Limb (tissue), 2 donors: ENCODE data around the gene SMAD7.

Source experiments
- DNase-seq, 2 donors: peaks; one replicate each; pipeline ENCODE4 v3.0.0-alpha.2; 2016; ENCODE audit errors: extremely low spot score in 2 of 2

The SMAD7 gene

DNA sequence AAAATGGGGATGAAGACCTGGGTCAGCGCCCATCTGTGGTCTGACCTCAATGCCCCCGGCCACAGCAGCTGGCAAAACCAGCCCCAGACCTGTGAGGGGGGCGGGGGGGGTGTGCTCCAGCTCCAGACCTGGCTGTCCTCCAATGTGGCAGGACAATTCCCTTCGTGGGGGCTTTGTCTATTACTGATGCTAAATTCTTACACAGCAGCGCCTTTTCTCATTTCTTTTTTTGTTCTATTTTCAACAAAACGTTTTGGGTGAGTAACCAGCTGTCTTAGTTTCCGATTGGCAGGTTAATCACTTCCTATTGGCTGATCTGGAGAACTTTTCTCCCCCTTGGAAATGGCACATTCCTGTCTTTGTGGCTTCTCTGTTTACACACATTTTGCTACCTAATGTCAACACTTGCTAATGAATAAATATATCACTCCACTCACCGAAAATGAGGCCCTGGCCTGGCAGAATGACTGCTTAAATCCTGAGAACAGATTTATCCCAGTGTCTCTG, 4.4 kb downstream of the SMAD7 start:
- no peak for DNase-seq

DNA sequence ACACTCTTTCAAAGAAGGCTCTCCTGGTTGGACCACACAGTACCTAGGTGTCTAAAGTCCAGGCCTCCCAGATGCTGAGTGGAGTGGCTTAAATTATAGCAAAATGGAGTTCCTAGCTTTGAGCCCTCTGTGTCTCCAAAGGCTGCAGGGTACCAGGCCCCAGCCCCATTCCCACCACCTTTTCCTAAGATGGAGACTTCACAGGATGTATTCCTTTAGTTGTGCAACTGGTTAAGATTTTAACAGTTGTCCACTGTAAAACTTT, 4.9 kb downstream of the SMAD7 start:
- no peak for DNase-seq

DNA sequence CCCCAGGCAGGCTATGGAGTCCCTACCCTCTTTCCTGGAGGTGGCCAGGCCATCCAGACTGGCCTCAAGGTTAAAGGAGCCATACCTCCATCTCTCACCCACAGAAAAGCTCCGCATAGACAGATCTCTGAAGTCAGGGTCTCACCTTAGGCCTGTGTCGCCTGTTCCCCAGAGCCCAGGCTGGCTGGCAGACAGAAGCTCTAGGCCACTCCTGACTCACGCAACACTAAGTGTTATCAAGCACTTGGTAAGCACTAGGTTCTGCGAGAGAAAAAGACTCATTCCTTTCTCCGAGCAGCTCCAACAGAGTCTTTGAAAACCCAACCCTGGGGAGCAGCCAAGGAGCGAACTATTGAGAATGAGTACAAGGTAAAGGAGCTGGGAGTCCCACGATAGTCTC, 6.1 kb downstream of the SMAD7 start:
- no peak for DNase-seq

DNA sequence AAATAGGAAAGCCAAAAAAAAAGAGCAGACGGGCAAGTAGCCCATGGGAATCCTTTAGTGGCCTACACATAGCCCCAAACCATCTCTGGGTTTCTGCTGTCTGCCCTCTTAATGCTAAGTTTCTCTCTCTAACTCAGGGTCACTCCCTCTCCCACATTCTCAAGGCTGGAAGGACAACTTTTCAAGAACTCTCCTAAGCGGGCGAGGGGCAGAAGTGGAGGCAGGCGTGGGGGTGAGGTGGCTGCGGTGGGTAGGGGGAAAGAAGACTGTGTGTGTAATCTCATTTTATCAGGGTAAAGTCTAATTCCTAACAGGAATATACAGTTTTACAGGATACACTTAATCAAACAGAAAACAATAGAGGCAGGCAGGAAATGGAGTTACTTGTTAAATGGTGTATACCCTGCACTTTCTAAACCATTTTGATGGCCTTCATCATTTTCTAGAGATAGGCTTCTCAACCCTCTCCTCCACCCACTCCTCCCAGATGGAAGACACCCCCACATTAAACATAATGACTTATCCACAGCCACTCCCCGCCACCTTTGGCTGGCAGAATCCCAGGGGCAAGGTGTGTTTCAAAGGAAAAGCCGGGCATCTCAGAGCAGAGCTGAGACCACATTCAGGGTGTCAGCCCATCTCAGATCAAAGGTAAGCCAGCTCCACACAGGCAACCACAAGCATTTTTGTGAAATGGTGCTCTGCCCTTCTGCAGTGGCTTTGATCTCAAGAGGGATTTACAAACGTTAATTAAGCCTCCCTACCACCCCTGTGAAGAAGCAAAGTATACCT, 6.8 kb downstream of the SMAD7 start:
- DNase-seq, result no peak

DNA sequence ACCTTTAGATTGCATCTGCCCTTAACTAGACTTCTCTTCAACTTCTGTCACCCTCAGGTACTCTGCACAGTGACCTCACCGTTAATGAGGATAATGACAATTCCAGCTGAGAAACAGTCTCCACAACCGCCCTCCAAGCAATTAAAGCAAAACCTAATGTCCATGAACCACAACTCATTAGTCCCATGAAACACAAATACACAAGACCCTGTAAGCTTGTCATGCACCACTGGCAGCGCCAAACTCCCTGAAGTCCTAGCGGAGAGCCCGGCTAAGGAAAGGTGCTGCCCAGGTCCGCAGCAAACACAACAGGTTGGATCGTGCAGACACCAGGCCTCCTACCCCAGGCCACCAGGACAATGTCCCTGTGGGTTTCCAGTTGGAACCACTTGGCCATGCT, 7.4 kb downstream of the SMAD7 start:
- DNase-seq, result no peak

DNA sequence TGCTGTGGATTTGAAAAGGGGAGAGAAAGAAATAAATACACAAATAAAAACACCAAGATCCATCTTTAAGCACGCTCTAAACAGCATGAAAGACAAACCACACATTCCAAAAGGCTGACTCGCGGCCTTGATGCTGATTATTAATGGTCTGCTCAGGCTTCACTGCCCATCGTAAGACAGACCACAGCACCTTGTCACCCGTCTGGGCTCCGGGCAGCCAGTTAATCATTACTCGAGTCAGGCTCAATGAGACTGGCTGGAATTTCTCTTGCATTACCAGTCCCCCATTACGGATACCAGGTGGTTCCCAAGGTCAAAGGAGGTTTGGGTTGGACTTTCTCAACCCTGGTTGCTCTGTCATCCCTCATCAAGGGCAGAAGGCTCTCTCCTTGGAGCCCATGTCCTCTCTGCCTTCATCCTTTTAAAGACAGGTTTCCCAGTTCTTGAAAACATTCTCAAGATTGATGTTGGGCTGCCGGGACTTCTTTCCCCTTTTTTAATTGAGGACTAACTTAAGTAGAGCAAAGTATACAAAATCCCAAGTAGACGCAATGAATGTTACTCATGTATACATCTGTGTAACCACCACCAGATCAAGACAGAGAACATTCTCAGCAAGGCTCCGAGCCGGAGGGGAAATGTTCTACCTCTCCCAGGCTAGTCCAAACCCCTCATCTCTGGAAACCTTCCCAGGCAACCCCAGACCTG, 8.1 kb downstream of the SMAD7 start:
- DNase-seq, result no peak

DNA sequence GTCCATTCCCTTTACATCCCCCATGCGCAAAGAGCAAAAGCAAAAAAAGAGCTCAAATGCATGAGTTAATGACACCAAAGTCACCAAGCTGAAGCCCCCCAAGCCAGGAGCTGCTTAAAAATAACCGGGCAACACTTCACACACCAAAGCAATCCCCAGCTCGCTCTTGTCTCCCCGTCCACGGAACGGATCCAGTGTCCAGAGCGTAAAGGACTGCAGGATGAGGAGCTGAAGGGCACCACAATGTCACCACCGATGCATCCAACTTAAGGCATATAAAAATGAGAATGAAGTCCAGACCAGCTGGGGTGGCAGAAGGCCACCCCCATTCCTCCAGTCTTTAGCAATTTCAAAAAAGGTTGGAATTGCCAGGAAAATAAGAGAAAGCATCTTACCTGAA, 8.7 kb downstream of the SMAD7 start:
- no peak for DNase-seq

DNA sequence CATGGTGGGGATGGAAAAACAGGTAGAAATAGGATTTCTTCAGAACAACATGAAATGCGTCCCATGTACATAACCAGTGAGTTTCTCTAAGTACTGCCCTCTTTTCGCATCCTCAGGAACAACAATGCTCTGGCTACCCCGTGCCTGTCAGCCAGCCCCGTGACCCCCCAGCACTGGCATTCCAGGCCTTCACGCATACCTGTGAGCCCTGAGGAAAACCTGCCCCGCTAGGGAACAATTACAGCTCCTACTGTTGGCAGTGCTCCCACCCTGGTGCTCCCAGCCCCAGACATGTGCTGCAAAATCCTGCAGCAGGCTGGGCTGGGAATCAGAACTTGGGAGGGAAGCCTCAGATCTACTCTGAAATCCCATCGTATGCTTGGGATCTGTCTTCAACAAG, 9.1 kb downstream of the SMAD7 start:
- peak in 1 of 2 donors; percentile 20 for DNase-seq

DNA sequence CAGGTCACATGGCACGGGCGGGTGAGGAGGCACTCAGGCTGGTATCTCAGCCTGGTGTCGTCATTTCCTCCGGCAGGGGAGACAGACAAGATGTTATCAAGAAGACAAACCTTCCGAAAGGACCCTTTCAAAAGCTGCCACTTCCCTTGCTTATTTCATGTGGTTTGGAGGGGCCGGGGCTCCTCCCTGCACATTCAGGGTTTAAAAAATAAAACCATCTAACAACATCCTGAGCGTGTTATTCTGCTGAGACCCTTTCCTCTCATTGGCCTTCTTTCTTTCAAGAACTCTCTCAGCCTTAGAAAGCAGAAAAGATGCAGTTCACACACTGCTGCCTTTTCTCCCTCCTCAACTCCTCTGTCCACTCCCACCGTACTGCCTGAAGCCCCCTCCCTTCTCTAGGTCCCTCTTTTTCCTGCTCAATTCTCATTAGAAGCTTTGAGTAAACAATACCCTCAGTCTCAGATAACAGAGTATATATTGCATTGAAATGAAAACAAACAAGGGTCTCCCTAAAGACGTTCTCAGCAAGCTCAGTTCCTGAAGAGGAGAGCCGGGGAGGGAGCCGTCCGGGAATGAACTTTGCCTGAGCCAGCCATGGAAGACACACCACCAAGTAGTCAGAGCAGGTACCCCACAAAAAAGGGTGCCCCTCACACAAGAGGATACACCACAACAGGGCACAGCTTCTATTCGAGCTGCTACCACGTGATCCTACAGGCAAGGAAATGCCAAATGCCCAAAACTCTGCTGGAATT, 9.7 kb downstream of the SMAD7 start:
- no peak for DNase-seq

DNA sequence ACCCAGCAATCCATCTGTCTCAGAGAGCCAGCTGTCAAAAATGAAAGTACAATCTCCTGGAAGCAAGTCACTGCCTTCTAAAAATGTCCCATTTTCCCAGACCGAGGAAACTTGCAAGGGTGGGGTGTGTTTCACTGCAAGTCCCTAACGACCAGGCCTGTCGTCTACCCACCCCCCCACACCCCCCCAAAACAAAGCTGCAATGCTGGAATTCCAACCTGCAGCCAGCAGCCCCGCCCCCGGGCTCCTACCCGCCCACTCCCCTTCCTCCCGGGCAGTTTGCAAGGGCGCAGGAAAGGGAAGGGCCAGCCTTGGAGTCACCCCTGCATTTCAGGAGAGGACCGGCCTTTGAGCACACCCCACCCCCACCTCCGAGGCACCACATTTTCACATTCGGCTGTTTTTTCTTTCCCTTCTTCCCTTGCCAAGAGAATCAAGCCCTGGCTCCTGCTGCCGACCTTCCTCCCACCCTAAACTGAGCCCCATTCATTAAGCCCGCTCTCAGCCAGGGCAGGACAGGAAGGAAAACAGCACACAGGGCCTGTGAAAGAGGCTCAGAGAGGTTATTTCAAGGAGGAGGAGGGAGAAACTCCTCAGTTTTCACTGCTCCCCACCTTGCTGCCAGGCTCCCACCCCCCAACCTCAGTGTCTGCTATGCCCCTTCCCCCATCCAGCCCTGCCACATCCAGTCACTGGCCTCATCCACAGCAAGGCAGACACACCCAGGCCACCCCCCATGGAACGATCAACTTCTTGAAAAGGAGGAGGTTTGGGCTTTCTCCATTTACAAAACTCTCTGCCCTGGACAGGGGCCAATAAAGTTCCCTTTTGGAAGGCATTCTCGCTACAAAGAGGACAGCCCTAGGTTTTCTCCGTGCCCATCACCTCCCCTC, 11.3 kb downstream of the SMAD7 start:
- peak; percentile 75 to 79 for DNase-seq

DNA sequence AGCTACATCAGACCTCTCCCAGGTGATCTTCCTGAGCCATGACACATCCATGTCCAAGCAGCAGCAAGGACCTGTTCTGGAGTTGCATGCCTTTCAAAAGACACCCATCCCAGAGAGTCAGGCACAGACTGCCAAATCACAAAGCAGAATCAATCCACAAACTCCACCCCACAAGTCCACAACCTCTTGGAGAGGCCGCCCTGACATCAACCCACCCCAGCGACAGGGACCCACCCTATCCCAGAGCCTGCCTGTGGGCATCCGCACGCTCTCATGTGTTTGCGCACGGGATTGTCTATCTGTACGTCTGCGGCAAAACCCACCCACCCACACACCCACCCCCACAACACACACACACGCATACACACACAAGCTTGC, 11.9 kb downstream of the SMAD7 start:
- no peak for DNase-seq

DNA sequence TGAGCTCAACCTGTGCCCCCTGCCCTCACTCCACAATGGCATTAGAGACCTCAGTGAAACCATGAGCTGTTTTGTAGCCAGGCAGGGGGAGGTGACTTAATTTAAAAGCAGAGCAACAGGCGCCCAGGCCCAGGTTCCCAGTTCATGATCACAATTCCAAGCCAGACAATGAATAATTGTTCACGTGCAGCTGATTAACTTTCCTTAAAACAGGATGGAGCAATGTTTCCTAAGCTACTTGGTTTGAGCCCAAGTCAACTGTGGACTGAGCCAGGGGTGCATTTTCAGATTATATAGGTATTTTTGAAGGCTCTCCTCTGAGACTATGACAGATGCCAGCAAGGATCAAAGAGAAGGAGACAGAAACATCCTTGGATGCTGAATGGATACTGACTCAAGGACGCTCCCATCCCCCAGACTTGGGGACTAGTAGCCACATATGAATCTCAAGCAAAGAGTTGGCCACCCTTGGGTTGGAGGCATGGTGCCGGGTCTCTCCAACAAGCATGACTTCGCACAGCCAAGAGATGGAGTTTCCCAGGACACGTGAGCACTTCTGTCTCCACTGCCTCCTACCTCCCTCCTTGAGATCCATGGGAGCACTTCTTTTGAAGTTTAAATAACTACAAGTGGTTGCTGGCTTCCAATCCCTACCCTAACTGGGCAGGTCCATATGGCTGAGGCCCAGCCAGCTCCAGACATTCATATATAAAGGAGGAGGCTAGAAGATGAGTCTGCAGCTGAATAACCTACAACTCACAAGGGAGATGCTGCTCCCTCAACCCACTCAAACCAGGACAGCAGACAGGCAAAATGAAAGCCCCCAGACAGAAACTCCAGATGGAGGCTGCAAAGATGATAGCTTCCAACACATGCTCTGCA, 12.7 kb downstream of the SMAD7 start:
- DNase-seq, result no peak

DNA sequence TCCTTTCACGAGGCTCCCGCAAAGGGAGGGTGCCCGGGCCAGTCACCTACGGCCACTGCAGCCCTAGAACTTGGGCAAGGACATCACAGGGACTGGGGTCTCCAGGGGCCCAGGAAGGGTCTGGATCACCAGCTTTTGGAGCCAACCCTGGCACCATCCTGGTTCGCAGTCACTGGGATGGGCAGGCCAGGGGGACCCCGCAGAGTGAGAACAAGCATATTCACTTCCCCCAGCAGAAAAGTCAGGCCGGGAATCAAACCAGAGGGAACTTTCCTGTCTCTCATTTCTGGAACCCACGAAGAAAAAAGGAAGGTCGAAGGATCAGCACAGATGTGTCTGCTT, 15.4 kb downstream of the SMAD7 start:
- DNase-seq, result no peak

DNA sequence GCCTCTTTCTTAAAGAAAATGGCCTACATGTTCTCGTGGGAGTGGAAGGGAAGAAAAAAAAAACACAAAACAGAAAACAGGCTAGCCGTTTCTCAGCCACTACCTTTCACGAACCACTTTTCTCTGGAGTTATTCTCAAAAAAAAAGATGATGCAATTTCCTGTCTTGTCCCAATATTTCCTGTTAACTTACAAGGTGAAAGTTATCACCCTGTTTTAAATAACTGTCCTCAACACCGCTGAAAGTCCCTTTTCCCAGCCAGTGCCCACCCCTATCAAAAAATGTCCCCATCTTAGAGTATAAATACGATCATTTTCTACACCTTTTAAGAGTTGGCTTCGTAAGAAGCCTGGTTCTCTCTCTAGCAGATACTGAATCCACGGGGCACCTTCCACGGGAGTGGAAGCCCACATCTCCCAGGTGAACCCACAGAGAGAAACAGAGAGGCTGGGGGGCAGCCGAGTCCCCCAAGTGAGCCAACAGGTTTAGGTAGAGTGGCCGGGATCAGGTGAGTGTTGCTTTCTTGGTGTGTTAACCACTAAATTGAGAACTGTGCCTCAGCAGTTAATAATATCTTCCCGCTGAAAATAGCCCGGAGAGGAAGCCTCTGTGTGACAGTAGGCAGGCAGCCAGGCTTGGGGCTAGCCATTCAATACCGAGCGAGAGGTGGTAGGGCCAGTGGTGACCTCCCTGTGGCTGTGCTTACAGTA, 15.9 kb downstream of the SMAD7 start:
- no peak for DNase-seq

DNA sequence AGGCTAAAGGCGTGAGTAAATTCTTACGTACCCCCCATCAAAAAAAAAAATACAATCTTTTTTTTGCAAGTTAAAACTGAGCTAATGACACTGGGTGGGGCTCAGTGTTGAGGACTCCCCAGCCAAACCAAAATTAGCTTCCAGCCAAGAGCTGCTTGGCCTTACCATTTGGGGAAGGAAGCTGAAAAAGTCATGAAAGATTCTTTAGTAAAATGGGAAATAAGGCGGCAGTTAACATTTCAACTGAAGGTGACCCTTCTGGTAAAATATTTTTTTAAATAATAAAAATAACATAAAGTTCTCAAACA, 16.4 kb downstream of the SMAD7 start:
- DNase-seq, result no peak

DNA sequence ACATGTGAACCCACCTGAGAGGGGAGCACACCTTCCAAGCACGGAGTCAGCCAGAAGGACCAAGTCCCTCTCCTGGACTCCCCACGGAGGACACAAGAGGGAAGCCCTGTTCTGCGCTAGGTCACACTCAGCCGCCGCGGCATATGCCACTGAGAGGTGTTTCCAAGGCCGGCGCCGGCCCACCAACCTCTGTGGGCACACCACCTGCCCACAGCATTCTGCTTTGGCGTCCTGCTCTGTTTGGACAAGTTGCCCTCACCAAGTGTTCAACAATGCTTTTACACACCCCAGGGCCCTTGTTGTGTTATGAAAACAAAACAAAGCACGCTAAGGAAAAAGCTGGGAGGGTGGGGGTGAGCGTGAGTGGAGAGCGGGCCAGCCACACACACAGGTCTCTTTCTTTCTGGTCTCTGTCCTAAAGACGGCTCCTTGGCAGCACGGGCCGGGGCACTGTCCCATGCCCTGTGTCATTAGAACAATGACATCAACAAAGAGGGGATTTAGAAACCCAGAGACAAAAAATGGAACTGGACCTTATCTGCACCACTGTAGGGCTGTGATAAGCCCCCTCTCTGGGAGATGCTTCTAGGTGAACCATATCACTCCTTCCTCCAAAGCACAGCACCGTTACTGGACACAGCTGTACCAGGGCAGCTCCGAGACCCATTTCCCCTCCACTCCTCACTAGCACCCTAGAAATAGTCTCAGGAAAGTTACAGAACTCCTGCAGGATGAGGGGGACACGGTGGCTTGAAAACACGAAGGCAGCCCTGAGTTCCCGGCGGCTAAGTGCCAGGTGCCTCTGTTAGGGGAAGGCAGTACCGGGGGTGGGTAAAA, 17.0 kb downstream of the SMAD7 start:
- DNase-seq, result no peak

DNA sequence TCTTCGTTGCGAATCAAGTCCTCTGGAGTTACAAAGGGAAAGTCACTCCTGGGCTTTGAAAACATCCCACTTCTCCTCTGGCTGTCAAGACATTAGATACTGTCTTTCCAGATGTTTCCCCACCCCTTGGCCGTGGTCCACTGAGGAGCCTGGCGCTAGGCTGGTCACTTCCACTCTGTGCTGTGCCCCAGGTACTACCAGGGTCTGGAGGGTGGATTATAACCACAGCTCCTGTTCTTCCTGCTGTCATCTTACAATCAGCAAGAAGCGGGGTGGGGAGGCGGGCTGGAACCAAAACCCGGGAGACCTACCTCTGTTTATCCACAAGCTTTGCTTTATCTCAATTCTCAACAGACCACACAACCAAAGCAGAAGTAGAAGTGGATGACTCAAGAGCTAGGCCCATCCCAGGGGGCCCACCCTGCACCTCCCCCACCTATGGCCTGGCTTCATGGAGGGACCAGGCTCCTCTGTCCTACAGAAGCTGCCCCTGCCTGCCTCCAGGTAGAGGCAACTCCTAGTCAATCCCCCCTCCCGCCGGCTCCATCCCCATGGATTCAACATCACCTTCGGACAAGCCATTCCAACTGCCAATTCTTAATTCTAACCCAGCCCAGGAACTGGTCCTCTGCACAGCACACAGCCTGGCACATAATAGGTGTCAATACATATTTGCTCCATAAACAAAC, 17.8 kb downstream of the SMAD7 start:
- DNase-seq, result no peak

DNA sequence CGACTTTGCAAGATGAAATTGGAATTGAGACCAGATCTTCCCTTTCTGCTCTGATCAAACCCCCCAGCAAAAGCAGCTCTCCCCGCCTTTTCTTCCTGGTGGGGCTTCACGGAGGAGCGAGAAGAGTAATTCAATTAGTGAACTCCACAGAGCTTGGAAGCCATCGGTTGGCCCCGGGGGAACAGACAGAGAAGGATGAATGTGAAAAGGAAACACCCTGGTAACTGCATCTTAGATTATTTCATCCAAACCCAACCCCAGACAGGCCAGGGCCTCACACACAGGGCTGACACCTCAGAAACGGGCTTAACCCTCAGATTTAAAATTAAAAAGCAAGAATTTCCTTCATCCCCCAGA, 18.3 kb downstream of the SMAD7 start:
- no peak for DNase-seq
